Kidney tubule cell (primary cell): ENCODE results near the gene MFSD12.
A peak's percentile ranks its signal among the peaks of the same experiment; 100 is the strongest.

ENCODE experiments used
- DNase-seq: peaks from one replicate; pipeline ENCODE4 v3.0.0-alpha.2; 2018; ENCODE audit warnings: low spot score

MFSD12 gene

DNA sequence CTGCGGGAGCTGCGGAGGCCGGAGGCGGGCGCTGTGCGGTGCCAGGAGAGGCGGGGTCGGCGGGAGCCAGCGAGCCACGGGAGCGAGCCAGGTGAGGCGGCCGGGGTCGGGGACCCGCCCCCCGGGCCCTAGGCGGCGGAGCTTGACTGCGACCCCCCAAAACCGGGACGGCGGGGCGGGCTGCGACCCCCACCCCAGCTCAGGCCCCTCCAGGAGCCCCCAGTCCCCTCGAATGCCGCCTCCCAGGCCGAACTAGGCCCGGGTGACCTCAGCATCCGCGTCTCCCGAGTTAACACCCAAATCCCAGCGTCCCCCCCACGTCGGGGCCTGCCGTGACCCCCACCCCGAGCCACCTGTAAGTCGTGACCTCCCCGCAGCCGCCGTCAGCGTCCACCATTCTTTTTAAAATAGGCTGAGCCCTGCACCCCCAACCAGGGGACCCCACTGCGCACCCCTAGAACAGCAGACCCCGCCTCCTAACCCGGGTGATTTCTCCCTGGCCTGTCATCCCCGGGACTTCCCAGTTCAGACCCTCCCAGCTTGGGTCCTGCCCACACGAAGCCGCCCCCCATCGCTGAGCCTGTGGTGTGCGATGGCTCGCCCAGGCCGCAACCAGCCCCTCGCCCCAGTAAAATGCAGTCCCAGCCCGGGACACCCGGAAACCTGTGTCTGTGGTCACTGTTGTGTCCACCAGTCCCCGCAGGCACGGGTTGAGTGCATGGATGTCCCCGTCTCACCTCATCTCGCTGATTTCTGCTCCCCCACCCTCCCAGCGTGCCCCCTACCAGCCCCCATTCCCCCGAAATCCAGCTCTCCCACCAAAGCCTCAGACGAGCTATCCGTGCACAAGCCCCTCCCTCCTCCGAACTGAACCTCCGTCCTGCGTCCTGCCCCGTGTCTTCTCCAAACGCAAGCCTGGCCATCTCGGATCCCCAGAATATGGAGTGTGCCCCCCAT is 50.7 kb downstream of the MFSD12 start:
- peak; percentile 37 for DNase-seq

DNA sequence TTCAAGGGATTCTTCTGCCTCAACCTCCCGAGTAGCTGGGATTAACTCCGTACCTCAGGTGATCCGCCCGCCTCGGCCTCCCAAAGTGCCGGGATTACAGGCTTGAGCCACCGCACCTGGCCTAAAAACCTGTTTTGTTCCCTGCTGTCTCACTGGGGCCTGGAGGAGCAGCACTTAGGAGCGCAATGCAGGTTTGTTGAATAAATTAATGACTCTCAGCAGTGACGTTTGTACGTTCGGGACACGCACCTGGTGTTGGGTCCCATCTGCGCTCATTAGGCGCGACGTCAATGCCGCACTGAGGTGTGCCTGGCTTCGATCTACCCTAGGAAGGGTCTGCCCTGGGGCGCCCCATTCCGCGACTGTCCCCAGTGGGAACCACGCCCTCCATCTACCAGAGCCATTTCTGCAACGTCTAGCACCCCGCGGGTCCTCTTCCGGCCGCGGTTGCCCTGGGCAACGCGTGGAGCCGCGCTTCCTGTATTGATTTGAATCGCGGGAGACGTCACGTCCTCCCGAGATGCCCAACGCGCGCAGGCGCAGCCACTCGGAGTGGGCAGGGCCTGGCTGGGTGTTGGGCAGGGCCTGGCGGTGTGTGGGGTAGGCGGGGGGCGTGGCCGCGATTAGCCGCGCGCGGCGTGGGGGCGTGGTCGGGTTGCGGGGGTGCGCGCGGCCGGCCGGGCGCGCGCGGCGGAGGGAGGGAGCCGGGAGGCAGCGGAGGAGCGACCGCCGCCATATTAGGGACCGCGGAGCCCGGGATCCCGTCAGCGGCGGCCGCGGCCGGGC is 51.6 kb downstream of the MFSD12 start, which contains the start of gene FZR1:
TSS of gene FZR1 (plus strand) at position 714 of the 786 bp plus-strand sequence. CDS start 16,679 bp downstream, outside the sequence.
- peak; percentile 99 for DNase-seq

DNA sequence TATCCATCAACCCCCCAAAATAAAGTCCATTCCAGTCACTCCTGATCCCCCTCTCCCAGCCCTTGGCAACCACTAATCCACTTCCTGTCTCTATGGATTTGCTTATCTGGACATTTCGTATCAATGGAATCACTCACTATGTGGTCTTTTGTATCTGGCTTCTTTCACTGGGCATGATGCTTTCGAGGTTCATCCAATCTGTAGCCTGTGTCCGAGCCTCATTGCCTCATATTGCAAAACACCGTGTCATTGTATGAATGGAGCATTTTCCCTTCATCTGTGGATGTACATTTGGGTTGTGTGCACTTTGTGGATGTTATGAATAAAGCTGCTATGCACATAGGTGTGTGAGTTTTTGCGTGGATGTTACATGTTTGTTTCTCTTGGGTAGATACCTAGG is 52.7 kb downstream of the MFSD12 start:
- DNase-seq, result no peak

DNA sequence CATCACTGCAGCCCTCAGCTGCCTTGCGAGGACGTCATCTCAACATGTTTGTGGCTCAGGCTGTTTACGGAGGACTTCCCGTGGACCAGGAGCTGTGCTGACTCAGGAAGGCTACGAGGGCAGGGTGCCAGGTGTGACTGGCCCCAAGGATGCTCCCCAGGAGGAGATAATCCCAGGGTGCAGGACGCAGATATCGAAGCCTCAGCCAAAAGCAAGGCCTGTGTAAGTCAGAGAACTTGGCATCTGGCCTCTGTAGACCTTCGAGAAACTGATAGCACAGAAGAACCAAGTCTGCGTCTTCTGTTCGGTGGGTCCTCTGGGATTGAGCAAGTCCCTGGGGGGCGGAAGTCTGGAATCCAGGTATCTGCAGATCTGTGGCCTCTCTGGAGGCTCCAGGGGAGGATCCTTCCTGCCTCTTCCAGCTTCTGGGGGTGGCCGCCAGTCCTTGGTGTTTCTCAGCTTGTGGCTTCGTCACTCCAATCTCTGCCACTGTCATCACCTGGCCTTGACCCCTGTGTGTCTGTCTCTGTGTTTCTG is 54.3 kb downstream of the MFSD12 start:
- DNase-seq, result peak; percentile 23

DNA sequence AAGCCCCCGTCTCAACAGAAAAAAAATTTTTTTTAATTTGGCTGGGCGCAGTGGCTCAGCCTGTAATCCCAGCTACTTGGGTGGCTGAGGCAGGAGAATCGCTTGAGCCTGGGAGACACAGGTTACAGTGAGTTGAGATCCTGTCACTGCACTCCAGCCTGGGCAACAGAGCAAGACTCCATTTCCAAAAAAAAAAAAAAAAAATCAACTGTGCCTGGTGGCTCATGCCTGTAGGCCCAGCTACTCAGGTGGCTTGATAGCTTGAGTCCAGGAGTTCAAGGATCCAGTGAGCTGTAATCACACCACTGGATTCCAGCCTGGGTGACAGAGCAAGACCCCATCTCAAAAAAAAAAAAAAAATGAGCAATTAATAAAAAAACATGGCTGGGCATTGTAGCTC is 55.6 kb downstream of the MFSD12 start:
- DNase-seq, result no peak

DNA sequence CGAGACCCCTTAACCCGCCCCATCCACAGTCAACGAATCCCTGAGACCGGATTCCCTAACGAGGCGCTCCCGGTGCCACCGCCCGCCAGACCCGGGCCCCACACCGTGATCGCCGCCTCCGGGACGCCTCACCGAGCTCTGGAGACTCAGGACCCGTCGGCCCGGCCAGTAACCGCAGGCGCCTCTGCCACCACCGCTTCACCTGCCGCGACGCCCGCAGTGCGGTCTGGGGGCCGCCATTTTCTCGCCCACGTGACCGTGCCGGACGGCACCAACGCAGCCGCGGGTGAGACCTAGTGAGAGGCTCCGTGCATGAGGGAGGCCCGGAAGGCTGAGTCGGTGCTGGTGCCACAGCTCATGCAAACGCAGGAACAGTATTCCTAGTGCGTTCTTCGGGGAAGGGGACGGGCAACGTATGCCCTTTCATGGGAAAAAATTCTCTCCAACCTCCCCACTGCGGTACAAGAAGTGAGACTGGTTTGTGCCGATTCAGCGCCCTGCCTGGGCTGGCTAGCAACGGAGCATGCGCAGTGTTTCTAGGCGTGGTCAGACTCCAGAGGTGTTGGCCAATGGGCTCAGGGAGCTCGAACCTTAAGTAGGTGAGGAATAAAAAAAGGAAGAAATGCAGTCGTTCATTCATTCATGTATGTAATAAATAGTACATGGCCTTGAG is 56.8 kb downstream of the MFSD12 start, which contains the start of gene DOHH:
TSS of gene DOHH (minus strand) at position 246 of the 673 bp plus-strand sequence. CDS start 3,860 bp downstream, outside the sequence.
- DNase-seq, result peak; percentile 97

DNA sequence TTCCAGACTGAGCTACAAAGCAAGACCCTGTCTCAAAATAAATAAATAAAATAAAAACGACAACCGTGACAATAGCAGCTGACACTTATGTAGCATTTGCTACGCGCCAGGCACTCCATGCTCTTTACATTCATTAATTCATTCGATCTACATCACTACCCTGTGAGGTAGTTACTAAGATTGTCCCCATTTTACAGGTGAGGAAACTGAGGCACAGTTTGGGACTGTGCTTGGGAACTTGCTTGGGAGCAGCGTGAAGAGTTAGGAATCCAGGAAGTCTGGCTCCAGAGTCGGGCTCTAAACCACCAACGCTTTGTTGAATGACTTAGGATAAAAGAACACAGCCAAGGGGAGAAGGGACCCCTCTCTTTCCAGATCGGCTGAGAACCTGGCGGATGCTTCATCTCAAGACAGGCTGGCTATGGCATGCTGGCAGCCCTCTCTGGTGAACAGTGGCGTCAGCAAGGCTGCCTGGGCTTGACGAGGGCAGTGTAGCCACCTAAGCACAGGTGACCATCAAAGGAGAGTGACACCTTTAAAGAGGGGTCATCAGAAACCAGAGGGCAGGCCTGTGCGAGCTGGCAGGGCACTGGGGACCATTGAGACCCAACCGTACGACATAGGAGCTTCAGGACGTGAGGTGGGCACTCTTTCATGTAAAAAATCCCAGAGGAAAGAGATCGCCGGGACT is 57.5 kb downstream of the MFSD12 start:
- DNase-seq, result peak; percentile 51

DNA sequence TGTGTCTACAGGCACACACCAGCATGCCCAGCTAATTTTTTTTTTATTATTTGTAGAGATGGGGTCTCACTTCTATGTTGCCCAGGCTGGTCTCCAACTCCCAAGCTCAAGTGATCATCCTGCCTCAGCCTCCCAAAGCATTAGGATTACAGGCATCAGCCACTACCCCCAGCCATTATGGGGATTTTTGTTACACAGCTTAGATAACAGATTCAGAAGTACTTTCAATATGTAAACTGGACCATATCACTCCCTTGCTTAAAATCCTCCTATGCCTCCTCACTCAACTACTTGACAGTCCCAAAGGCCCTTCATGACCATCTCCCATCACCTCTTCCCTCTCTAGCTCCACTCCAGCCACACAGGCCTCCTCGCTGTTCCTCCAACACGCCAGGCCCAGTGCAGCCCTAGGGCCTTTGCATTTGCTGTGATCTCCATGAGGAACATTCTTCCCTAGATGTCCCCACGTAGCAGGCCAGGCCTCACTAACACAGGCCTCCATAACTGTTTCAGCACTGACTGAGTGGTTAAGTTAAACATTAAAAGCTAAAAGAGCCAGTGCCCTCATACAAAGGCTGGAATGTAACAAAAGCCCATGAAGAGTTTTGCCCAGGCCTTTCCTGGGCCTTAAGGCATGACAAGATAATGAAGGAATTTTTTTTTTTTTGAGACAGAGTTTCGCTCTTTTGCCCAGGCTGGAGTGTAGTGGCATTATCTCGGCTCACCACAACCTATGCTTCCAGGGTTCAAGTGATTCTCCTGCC is 59.4 kb downstream of the MFSD12 start:
- DNase-seq, result peak; percentile 79

DNA sequence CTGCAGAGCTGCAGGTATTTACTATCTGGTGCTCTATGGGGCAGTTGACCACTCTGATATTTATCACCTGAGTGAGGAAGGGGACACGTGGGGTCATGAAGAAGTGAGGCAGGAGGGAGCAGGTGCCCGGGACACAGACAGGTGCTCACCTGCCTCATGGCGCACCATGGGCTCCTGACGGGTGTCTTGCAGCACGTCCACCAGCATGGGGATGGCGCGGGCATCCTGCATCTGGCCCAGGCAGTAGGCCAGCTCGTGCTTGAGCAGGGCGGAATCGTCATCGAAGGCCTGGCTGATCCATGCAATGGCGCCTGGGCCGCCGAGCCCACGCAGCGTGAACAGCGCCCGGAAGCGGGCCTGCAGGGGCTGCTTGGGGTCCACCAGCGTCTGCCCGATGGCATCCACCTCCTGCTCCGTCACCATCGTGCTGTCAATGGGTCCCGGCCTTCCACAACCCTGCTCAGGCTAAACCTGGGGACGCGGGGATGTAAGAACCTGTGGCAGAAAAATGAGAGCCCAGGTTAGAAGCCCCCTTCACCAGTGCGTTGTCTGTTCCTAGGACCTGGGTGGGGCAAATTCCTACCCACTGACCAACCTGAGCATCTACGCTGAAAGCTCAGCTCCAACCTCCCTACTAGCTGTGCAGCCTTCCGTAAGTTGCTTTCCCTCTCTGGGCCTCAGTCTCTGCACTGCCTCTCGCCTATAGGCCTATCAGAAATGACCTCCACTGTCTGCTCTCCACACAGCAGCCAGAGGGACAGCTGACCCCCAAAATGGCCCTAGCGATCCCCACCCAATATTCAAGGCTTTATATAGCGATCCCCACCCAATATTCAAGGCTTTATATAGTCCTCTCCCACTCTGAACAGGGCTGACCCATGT is 60.8 kb downstream of the MFSD12 start:
- no peak for DNase-seq

DNA sequence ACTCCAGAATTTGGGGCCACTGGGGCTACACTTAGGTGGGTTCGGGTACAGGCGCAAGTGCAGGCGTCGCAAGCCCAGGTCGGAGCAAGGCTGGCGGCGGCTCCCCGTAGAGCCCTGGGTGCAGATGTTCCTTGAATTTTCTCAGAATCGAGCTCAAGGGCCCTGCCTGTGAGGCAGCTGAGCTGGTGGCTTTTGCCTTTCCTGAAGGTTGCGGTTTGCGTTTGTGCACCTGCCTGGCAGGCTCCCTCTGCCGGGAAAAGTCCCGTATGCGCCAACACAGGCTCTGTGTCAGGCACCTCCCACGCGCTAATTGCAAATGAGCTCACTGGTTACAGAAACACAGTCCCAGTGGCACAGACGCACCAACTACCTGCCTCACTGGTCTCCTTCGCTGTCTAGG is 62.8 kb downstream of the MFSD12 start:
- no peak for DNase-seq
